HG03354 (cell line): ENCODE data around the gene IFT80.

ENCODE experiments used
- ATAC-seq: cut with Tn5 transposase; IDR thresholded peaks from one replicate; pipeline ENCODE4 v1.9.1; 2021; ENCODE audit warnings: mild to moderate bottlenecking; ENCODE audit not compliant: unreplicated experiment, poor library complexity, severe bottlenecking

The IFT80 gene

GRCh38 chr3:160401291-160402095 is 2.5 kb upstream of the IFT80 start:
- ATAC-seq, result no peak

DNA sequence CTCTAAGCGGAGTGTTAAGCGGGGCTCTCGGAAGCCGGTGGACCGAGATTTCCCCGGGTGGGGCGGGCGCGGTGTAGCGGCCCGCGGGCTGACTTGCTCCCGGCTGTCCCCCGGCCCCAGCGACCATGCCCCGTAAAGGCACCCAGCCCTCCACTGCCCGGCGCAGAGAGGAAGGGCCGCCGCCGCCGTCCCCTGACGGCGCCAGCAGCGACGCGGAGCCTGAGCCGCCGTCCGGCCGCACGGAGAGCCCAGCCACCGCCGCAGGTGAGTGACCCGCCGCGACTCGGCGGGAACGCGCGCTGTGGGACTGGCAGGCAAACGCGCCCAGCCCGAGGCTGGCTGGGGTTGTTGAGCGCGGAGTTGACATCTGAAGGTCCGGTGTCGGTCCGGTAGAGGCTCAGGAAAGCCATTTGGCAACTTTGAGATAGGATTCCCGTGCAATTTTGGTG is 1.7 kb upstream of the IFT80 start:
- no peak for ATAC-seq

- ATAC-seq, result peak; percentile 13
Observed at GRCh38 chr3:160400030-160400701, 1.1 kb upstream of the IFT80 start.

DNA sequence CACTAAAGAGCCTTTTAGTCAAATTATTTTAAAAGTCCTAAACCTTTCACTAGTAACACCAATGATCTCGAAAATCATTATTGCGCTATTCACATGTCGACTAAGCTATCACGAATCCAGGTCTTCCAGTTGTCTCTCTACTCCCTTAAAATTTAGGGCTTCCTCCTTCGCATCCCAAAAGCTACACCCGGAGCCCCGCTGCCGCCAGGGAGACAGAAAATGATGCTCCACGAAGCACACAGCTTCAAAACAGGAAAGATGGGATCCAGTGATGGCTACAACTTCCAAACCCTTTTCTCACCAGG is 253 bp downstream of the IFT80 start:
- peak; percentile 11 for ATAC-seq

DNA sequence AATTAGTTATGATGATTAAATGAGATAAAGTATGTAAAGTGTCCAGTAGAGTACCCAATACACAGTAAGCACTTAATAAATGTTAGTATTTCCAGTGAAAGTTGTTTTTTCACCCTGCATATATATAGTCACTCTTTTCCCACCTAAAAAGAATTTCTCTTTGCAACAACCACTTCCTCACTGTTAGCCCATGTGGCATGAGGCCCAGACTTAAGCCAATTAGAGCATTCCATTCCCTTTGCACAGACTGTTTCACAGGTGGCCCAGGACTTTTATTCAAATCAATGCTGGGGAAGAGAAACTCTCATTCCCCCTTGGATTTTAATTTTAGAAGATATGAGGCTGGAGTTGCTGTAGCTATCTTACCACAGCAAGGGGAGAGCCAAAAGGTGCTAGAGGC is 3.7 kb downstream of the IFT80 start:
- no peak for ATAC-seq

- ATAC-seq, result no peak
Observed at GRCh38 chr3:160394009-160394392, 5.0 kb downstream of the IFT80 start.

- peak; percentile 47 for ATAC-seq
Observed at GRCh38 chr3:160393346-160394008, 5.5 kb downstream of the IFT80 start.

- ATAC-seq, result no peak
Observed at GRCh38 chr3:160392798-160393197, 6.2 kb downstream of the IFT80 start.

GRCh38 chr3:160390565-160391138 is 8.4 kb downstream of the IFT80 start:
- peak; percentile 81 for ATAC-seq

DNA sequence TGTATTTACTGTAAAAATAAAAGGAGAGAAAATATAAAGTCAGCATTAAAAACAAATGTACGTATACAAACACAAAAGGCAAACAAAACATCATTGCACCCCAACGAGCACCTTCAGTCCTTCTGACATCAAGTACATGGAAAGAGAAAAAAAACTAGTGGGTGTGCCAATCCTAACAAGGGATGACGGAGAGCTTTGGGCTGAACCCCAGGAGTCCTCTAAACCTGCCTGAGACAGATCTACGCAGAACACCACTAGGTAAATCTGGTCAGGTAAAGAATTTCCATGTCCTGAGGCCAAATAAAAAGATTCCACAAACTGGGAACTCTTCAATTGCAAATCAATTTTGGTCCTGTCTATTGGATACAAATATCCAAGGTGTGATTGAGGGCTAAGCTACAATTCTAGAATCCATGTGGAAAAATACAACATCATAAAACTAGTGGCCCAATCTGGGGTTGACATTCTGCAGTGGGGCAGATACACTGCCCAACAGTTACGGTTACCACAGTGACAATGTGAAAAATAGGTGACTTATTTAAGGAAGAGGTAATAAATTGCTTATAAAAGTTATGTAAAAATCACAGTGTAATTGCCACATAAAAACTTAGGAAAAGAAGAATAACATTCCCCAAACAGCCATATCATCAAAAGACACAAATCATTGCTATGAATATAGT is 14.2 kb downstream of the IFT80 start:
- ATAC-seq, result no peak

DNA sequence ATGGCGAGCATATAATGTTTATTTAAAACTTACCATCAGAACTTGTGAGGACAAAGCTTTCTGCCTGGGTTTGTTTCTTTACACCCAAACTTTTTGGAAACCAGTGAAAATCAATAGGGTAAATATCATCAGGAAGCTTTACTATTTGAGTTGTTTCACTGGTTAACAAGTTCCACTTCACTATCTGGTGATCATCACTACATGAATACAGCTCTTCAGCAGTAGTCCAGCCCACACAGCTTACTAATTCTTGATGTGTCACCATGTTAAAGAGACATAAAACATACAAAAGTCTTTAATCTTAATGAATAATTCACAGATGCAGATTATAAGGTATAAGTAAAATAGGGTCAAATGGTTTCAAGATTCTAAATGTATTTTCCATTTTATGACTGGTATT is 17.6 kb downstream of the IFT80 start:
- ATAC-seq, result no peak

- no peak for ATAC-seq
Observed at GRCh38 chr3:160379628-160380214, 19.3 kb downstream of the IFT80 start.

DNA sequence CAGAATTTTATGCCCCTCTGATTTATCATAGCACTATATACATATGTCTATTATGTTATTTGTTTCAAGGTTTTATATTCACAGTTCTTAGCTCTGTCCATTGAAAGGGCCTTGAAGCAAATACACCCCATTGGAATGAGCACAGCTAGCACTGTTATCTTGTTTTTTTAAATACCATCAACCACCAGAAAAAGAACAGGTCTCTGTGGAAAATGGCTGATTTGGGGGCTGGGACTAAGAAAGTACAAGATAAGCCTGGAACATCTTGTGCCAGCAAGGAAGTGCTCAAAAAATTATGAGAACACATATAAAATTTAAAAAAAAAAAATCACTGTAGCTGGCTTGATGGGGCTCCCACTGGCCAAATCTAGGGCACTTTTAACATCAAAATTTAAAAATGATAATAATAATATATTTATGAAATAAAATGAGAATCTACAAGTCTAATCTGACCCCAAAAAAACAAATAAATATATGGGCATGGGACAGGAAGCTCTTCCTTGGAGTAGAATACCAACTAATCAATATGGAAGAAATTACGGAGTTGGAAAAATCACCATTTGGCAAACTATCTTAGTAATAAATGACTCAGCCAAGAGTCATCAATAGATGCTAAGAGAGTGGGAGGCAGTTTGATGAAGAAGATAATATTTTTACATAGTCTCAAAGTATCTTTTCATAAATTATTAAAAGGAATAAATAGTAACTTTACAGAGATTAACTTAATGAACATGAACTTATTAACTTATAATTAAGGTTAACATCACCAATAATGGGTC is 20.5 kb downstream of the IFT80 start:
- ATAC-seq, result no peak

GRCh38 chr3:160376681-160377080 is 22.3 kb downstream of the IFT80 start:
- ATAC-seq, result no peak

- no peak for ATAC-seq
Observed at GRCh38 chr3:160374925-160375324, 24.1 kb downstream of the IFT80 start.

GRCh38 chr3:160374472-160374871 is 24.6 kb downstream of the IFT80 start:
- no peak for ATAC-seq

DNA sequence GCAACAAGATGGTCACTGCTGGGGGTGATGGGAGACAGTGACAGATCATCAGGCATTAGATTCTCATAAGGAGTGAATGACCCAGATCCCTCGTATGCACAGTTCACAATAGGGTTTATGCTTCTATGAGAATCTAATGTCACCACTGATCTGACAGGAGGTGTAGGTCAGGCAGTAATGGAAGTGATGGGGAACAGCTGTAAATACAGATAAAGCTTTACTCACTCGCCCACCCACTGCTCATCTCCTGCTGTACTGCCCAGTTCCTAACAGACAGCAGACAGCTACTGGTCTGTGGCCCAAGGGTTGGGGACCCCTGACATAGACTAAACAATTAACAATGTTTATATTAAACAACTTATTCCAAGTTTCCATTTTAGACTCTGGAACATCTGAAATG is 25.4 kb downstream of the IFT80 start:
- no peak for ATAC-seq

DNA sequence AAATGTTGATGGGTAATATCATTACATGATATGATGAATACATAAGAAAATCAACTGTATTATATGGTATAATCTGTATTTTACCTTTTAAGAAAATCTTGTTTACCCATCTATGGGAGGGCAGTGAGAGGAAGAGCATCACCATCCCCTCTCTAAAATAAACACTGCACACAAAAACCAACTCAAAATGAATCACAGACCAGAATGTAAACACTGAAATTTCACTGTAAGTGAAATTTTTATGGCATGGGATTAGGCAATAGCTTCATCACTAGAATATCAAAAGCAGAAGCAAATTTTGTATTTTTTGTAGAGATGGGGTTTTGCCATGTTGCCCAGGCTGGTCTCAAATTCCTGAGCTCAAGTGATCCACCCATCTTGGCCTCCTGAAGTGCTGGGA is 26.2 kb downstream of the IFT80 start:
- no peak for ATAC-seq
